DND-41 (cell line): ENCODE data around the gene CYB5A.

Experiments used
- ATAC-seq: fragments of 200-7000 bp; cut with Tn5 transposase; 3 replicates; pipeline ENCODE4 v1.9.1; 2021; ENCODE audit warnings: low read depth; ENCODE audit not compliant: insufficient read depth
- DNase-seq: peaks from one replicate; pipeline ENCODE4 v3.0.0-alpha.2; 2020
- H2AFZ ChIP-seq: 2 replicates; pipeline ENCODE4 v1.6.0; 2012; ENCODE audit warnings: low read depth, low read length
- H3K27ac ChIP-seq: 2 replicates; pipeline ENCODE4 v1.5.1; 2012; ENCODE audit warnings: low read length, inconsistent platforms
- H3K27me3 ChIP-seq: fragments of 200-600 bp; sonication (generic); 2 replicates; pipeline ENCODE4 v1.6.0; 2012; ENCODE audit warnings: low read length, mild to moderate bottlenecking, inconsistent platforms; ENCODE audit not compliant: insufficient read depth, poor library complexity
- H3K36me3 ChIP-seq: 2 replicates; pipeline ENCODE4 v1.5.1; 2012; ENCODE audit warnings: low read length, inconsistent platforms; ENCODE audit not compliant: insufficient read depth
- H3K4me1 ChIP-seq: 2 replicates; pipeline ENCODE4 v1.5.1; 2012; ENCODE audit warnings: mild to moderate bottlenecking, low read length; ENCODE audit not compliant: insufficient read depth
- H3K4me2 ChIP-seq: 2 replicates; pipeline ENCODE4 v1.6.0; 2012; ENCODE audit warnings: mild to moderate bottlenecking, moderate library complexity, low read length, inconsistent platforms; ENCODE audit not compliant: insufficient read depth
- H3K4me3 ChIP-seq, 2 experiments: fragments of 200-600 bp in 1 of 2; shearing (Covaris generic) in 1 of 2; 2 replicates each; pipeline ENCODE4 v1.5.1; 2012 to 2016; ENCODE audit warnings: inconsistent platforms in 2 of 2, low read length in 2 of 2, mild to moderate bottlenecking in 2 of 2, low read depth in 1 of 2, moderate library complexity in 1 of 2
- H3K79me2 ChIP-seq: 2 replicates; pipeline ENCODE4 v1.6.0; 2012; ENCODE audit warnings: low read length, inconsistent platforms; ENCODE audit not compliant: insufficient read depth
- H3K9ac ChIP-seq: 2 replicates; pipeline ENCODE4 v1.6.0; 2012; ENCODE audit warnings: low read depth, mild to moderate bottlenecking, inconsistent platforms, low read length, moderate library complexity
- H3K9me3 ChIP-seq: 2 replicates; pipeline ENCODE4 v1.5.1; 2012; ENCODE audit warnings: low read length, moderate library complexity, mild to moderate bottlenecking, inconsistent platforms; ENCODE audit not compliant: insufficient read depth, severe bottlenecking
- H4K20me1 ChIP-seq: 2 replicates; pipeline ENCODE4 v1.6.0; 2012; ENCODE audit warnings: low read length; ENCODE audit not compliant: insufficient read depth
- CTCF ChIP-seq: IDR thresholded peaks from 2 replicates; pipeline ENCODE4 v1.5.1; 2012; ENCODE audit warnings: borderline replicate concordance, low read length, moderate library complexity, mild to moderate bottlenecking; ENCODE audit not compliant: poor library complexity, severe bottlenecking; ENCODE audit errors: extremely low read depth
- EZH2 ChIP-seq: IDR thresholded peaks from 3 replicates; pipeline ENCODE4 v1.6.1; 2012; ENCODE audit warnings: borderline replicate concordance, low read depth, mild to moderate bottlenecking, moderate library complexity, low read length, inconsistent platforms; ENCODE audit not compliant: severe bottlenecking

The CYB5A gene

DNA sequence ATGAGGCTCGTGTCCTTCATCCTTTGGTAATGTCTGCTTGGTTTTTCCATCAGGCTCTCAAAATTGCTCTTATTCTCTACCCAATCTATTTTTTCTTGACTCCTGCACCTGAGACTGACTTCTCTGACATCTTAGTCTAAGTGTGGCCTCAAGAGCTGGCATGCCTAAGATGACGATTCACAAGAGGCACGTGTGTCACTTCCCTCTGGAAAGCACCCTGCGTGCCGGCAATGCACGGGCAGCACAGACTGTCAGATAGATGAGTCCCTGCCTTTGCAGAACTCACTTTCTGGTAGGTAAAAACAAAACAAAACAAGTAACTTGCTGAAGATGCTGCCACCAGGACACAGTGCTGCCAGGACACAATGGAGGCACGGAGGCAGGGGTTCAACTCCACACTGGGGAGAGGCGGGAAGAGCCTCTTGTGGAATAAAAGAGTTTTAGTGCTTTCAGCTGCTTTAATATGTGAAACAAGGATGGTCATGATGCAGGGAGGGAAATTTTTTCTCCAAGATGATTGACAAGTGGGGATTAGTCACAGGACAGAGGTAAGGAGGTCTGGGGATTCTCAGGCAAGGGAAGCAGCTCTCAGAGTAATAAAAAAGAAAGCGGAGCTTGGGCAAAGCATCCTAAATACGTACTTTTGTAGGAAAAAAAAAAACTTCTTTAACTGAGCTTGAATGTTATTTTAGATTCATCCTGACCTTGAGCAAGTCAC is 27.3 kb downstream of the CYB5A start:
- no peak for DNase-seq

GRCh38 chr18:74261053-74261713 is 30.6 kb downstream of the CYB5A start:
- H2AFZ ChIP-seq, result no peak overlapping the region
- no peaks in the 10 kb centered on the region for H3K4me1 ChIP-seq
- H3K4me2 ChIP-seq, result no peak overlapping the region
- no peak overlapping the region for H3K27ac ChIP-seq
- no peaks in the 10 kb centered on the region for H3K9me3 ChIP-seq
- ATAC-seq, result no peak
- TF ChIP-seq CTCF, result no peak
- TF ChIP-seq EZH2, result no peak
- no peaks in the 10 kb centered on the region for H4K20me1 ChIP-seq
- DNase-seq, result no peak
- peaks cover 4% of the 10 kb centered on the region for H3K36me3 ChIP-seq
- H3K79me2 ChIP-seq, result no peaks in the 10 kb centered on the region
- H3K27me3 ChIP-seq, result no peaks in the 10 kb centered on the region
- H3K4me3 ChIP-seq, result no peak overlapping the region
- no peak overlapping the region for H3K9ac ChIP-seq

More for the DNA sequence above, 27.3 kb downstream of the CYB5A start:
- H4K20me1 ChIP-seq, result peaks cover 7% of the 10 kb centered on the region; the same call in 1 of the 2 replicates
- TF ChIP-seq CTCF, result no peak
- TF ChIP-seq EZH2, result no peak
- H3K9ac ChIP-seq, result no peak overlapping the region
- no peak for ATAC-seq
- no peaks in the 10 kb centered on the region for H3K9me3 ChIP-seq
- H3K27ac ChIP-seq, result no peak overlapping the region
- H2AFZ ChIP-seq, result no peak overlapping the region
- H3K4me2 ChIP-seq, result no peak overlapping the region
- H3K4me1 ChIP-seq, result no peaks in the 10 kb centered on the region
- H3K27me3 ChIP-seq, result no peaks in the 10 kb centered on the region
- peaks cover 4% of the 10 kb centered on the region for H3K36me3 ChIP-seq
- H3K4me3 ChIP-seq, result no peak overlapping the region
- H3K79me2 ChIP-seq, result no peaks in the 10 kb centered on the region

DNA sequence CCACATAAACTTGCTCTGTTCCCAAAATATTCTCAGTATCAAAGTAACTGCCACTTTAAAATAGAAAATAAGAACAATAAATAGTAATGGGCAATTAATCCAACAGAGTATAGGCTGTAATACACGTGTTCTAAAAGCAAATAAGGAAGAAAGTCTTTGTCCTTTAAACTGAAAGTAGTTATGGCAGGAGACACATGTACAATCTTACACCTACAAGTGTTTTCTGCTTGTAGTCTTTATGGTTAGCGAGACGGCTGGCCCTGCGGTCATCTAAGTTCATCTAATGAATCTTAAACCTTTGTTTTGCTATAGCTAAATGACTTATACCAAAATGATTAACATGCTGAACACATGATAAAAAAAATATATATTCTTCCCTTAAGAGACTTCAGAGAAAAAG is 32.4 kb downstream of the CYB5A start:
- DNase-seq (no peak), ATAC-seq (no peak)
- TF ChIP-seq EZH2 (no peak), CTCF (no peak)
- H3K27ac ChIP-seq, result no peak overlapping the region
- H2AFZ ChIP-seq, result no peak overlapping the region
- H3K9me3 ChIP-seq, result no peaks in the 10 kb centered on the region
- H3K79me2 ChIP-seq, result no peaks in the 10 kb centered on the region
- no peaks in the 10 kb centered on the region for H4K20me1 ChIP-seq
- H3K4me3 ChIP-seq, result no peak overlapping the region
- no peaks in the 10 kb centered on the region for H3K27me3 ChIP-seq
- no peak overlapping the region for H3K4me2 ChIP-seq
- peaks cover 4% of the 10 kb centered on the region for H3K36me3 ChIP-seq
- H3K9ac ChIP-seq, result no peak overlapping the region
- no peaks in the 10 kb centered on the region for H3K4me1 ChIP-seq
